Activated T-helper 2 cell treated with anti-CD3 and anti-CD28 coated beads, Interferon-gamma antibody, Interleukin-2, Interleukin-4, amounts not matched to agents 10 μg/mL and 5 μg/mL and 100 μg/mL, durations not matched to agents 14 hours and 24 hours and 36 hours (primary cell): ENCODE measurements around the gene SRGAP3. TPM values are rescaled to one million over a fixed set of nuclear protein-coding genes. Genes with fewer than 3 reads are reported as not detected.

Experiments used
- DNase-seq: peaks from one replicate; pipeline ENCODE4 v3.0.0; 2021; ENCODE audit warnings: low spot score
- H3K27ac Mint-ChIP-seq: one replicate; pipeline ENCODE4 v1.8.0; 2021; ENCODE audit warnings: mixed read lengths
- H3K27me3 Mint-ChIP-seq: one replicate; pipeline ENCODE4 v1.8.0; 2021; ENCODE audit warnings: low read depth, mixed read lengths
- H3K36me3 Mint-ChIP-seq: one replicate; pipeline ENCODE4 v1.8.0; 2021; ENCODE audit warnings: low read depth, mixed read lengths
- H3K4me1 Mint-ChIP-seq: one replicate; pipeline ENCODE4 v1.8.0; 2021; ENCODE audit warnings: low read depth, mixed read lengths
- H3K4me3 Mint-ChIP-seq: one replicate; pipeline ENCODE4 v1.8.0; 2021; ENCODE audit warnings: low read depth, mild to moderate bottlenecking, moderate library complexity, mixed read lengths
- H3K9me3 Mint-ChIP-seq: one replicate; pipeline ENCODE4 v1.8.0; 2021; ENCODE audit warnings: mixed read lengths
- intact Hi-C: fragments of 100-400 bp; cut with micrococcal nuclease; formaldehyde crosslinking; loops from one replicate; pipeline ENCODE4 v1.15.1; 2023
- total RNA-seq: library from RNA; stranded (reverse); gene quantifications from 2 replicates; pipeline ENCODE4 v1.2.3, GENCODE V29; 2022

Gene SRGAP3
- total RNA-seq, 1 donor from 2014 or later = 0.71 TPM

GRCh38 chr3:8954938-8955763, 294.3 kb downstream of the SRGAP3 start:
- Mint-ChIP-seq H3K27me3 (no peaks in the 10 kb centered on the region), H3K4me1 (peaks cover 25% of the 10 kb centered on the region), H3K27ac (no peak overlapping the region), H3K4me3 (no peak overlapping the region), H3K9me3 (no peaks in the 10 kb centered on the region), H3K36me3 (peaks cover 42% of the 10 kb centered on the region)
- intact Hi-C loops = no loop called here
- no peak for DNase-seq

DNA sequence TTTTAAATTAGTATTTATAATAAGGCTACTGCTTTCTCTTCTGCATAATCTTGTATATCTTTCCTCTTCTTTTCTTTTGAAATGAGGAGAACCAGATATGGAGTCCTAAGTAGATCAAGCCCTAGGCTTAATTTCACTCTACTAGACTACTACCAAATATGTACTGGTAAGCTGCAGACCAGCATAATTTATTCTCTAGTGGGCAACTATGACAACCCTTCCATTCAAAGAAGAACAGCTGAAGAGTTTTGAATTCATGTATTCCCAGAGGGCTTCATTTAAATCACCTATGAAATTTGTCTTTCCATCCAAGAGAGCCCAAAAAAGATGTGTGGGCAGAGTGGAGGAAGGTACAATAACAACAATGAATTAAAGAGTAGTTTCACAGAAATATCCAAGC, 296.1 kb downstream of the SRGAP3 start:
- intact Hi-C loops = no loop called here
- peaks cover 25% of the 10 kb centered on the region for H3K36me3 Mint-ChIP-seq
- no peak overlapping the region for H3K4me3 Mint-ChIP-seq
- H3K9me3 Mint-ChIP-seq = no peaks in the 10 kb centered on the region
- H3K27me3 Mint-ChIP-seq = no peaks in the 10 kb centered on the region
- no peak overlapping the region for H3K27ac Mint-ChIP-seq
- DNase-seq = no peak
- H3K4me1 Mint-ChIP-seq = peaks cover 18% of the 10 kb centered on the region

- intact Hi-C loops = no loop called here
- no peak overlapping the region for H3K4me3 Mint-ChIP-seq
- H3K36me3 Mint-ChIP-seq = peaks cover 28% of the 10 kb centered on the region
- DNase-seq = no peak
- no peak overlapping the region for H3K27ac Mint-ChIP-seq
- peaks cover 16% of the 10 kb centered on the region for H3K4me1 Mint-ChIP-seq
- no peaks in the 10 kb centered on the region for H3K9me3 Mint-ChIP-seq
- H3K27me3 Mint-ChIP-seq = no peaks in the 10 kb centered on the region
These were observed 297.3 kb downstream of the SRGAP3 start for GRCh38 chr3:8952130-8952529.

DNA sequence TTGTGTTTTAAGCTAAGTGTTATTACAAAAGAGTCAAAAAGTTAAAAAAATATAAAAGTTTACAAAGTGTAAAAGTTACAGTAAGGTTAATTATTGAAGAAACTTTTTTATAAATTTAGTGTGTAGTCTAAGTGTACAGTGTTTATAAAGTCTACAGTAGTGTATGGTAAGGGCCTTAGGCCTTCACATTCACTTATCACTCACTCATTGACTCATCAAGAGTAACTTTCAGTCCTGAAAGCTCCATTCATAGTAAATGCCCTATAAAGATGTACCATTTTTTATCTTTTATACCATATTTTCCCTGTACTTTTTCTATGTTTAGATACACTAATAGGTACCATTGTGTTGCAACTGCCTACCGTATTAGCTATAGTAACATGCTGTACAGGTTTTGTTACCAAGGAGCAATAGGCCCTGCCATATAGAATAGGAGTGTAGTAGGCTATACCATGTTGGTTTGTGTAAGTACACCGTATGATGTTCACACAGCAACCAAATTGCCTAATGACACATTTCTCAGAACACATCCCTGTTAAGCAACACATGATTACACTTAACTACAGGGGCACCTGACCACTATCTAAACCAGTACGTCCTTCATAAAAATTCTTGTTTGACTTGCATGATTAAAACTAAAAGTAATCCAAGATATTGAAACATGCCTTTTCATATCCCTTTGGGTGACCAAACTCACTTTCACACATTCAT, 303.4 kb downstream of the SRGAP3 start:
- no peak overlapping the region for H3K4me3 Mint-ChIP-seq
- intact Hi-C loops = no loop called here
- peaks cover 18% of the 10 kb centered on the region for H3K9me3 Mint-ChIP-seq
- H3K27ac Mint-ChIP-seq = no peak overlapping the region
- peaks cover 63% of the 10 kb centered on the region for H3K36me3 Mint-ChIP-seq
- H3K27me3 Mint-ChIP-seq = no peaks in the 10 kb centered on the region
- no peak for DNase-seq
- peaks cover 6% of the 10 kb centered on the region for H3K4me1 Mint-ChIP-seq

DNA sequence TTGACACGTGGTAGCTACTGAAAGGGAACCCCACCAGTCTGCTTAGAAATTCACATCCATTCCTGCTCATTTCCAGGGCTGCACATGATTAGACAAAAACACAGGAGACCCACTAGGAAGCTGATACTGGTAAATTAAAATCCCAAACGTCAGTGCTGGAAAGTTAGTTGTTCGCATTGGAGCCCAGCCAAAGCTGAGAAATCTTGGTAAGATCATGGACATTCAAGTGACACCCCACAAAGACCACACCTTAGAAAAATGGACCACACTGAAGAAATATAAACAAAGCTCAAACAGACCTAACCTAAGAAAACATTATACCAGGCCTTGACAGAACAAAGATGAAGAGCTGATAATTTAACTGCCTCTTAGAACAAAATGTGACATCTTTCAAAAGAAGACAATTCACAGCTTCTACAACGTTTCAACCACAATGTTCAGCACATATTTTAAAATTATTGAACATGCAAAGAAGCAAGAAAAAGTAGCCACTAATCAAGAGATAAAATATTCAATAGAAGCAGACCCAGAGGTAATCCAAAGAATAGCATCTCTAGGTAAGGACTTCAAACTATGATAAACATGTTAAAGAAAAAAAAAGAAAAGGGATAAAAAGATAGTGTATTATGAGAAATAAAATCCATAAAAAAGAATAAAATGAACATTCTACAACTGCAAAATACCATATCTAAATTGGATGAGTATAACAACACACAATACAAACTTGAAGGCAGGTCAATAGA, 306.5 kb downstream of the SRGAP3 start:
- Mint-ChIP-seq H3K9me3 (peaks cover 18% of the 10 kb centered on the region), H3K36me3 (peaks cover 72% of the 10 kb centered on the region), H3K4me3 (no peak overlapping the region), H3K4me1 (no peaks in the 10 kb centered on the region), H3K27ac (no peak overlapping the region), H3K27me3 (no peaks in the 10 kb centered on the region)
- DNase-seq = no peak
- intact Hi-C loops = no loop called here

DNA sequence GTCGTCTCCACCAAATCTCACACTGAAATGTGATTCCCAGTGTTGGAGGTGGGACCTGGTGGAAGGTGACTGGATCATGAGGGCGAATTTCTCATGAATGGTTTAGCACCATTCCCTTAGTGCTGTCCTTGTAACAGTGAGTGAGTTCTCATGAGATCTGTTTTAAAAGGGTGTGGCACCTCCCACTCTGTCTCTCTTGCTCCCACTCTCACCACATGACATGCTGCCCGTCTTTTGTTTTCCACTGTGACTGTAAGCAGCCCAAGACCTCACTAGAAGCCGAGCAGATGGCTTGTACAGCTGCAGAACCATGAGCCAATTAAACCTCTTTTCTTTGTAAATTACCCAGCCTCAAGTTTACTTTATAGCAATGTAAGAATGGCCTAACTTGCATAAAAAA, 307.3 kb downstream of the SRGAP3 start:
- no peaks in the 10 kb centered on the region for H3K27me3 Mint-ChIP-seq
- no peak overlapping the region for H3K27ac Mint-ChIP-seq
- intact Hi-C loops = no loop called here
- peaks cover 65% of the 10 kb centered on the region for H3K36me3 Mint-ChIP-seq
- no peak for DNase-seq
- H3K4me3 Mint-ChIP-seq = no peak overlapping the region
- H3K9me3 Mint-ChIP-seq = peaks cover 18% of the 10 kb centered on the region
- peaks cover under 1% of the 10 kb centered on the region for H3K4me1 Mint-ChIP-seq

DNA sequence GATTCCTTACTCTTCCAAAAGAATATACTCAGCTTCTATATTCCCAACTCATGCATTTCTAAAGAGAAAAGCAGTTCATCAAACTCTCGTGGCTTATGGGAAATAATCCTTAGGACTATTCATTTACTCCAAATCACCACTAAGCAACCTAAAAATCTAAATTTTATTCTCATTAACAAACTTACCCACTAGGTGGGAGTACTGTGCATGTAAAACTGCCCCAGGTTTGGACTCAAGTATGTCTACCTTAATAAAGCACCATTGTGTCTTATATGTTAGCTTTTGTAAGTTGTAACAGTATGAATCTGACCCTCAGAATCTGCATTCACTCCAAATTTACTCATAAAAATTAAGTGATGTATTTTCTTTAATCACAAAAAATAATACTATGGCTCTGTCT, 311.4 kb downstream of the SRGAP3 start:
- H3K36me3 Mint-ChIP-seq = peaks cover 53% of the 10 kb centered on the region
- H3K27me3 Mint-ChIP-seq = no peaks in the 10 kb centered on the region
- no peak overlapping the region for H3K4me3 Mint-ChIP-seq
- intact Hi-C loops = no loop called here
- DNase-seq = no peak
- H3K4me1 Mint-ChIP-seq = peaks cover 2% of the 10 kb centered on the region
- no peak overlapping the region for H3K27ac Mint-ChIP-seq
- H3K9me3 Mint-ChIP-seq = peaks cover 5% of the 10 kb centered on the region

DNA sequence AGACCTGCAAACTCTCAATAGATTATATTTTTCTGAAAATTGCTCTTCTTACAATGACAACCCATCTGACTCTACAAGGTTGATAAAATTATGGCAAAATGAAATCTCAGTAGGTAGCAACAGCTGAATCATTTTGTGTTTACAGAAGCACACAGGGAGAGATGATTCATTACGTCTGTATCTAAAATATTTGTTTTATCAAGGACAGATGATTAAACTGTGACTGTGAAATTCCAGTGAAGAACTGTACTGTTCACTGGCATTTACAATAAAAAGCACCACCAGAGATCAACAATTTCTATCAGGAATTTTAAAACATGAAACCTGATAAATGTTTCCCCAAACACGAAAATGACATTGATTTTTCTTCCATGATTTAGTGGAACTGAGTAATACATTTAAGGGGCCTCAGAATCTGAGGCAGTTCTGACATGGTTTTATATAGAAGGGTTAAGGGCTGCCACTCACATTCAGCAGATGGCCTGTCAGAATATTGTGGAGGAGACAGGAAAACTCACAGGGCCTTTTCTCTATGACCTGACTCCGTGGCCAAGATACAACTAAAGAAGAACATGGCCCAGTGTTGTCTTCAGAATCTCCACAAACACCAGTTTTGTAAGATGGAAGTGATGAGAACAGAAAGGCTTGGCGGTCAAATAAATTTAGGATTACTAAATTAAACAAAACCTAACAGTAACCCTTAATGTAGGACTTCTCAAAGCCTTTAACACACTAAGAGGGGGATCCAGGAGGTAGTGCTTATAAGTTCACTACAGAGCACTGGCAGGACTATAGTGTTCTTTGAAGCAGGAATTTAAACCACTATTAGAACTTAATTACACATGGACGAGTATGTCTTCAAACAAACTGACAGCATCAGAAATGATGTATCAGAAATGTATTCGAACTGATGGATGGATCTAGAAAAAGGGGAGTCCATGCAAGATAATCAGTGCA, 312.1 kb downstream of the SRGAP3 start:
- no peaks in the 10 kb centered on the region for H3K27me3 Mint-ChIP-seq
- no peak for DNase-seq
- H3K4me3 Mint-ChIP-seq = no peak overlapping the region
- H3K9me3 Mint-ChIP-seq = no peaks in the 10 kb centered on the region
- intact Hi-C loops = no loop called here
- H3K27ac Mint-ChIP-seq = no peak overlapping the region
- peaks cover 46% of the 10 kb centered on the region for H3K36me3 Mint-ChIP-seq
- peaks cover 2% of the 10 kb centered on the region for H3K4me1 Mint-ChIP-seq

- intact Hi-C loops = no loop called here
- Mint-ChIP-seq H3K4me1 (peaks cover 5% of the 10 kb centered on the region), H3K27me3 (no peaks in the 10 kb centered on the region), H3K4me3 (no peak overlapping the region), H3K9me3 (no peaks in the 10 kb centered on the region), H3K36me3 (peaks cover 33% of the 10 kb centered on the region), H3K27ac (no peak overlapping the region)
- no peak for DNase-seq
These were observed 316.9 kb downstream of the SRGAP3 start for GRCh38 chr3:8932507-8932906.

GRCh38 chr3:8931342-8931741, 318.1 kb downstream of the SRGAP3 start:
- no peak overlapping the region for H3K27ac Mint-ChIP-seq
- H3K4me1 Mint-ChIP-seq = peaks cover 3% of the 10 kb centered on the region
- DNase-seq = no peak
- peaks cover 36% of the 10 kb centered on the region for H3K36me3 Mint-ChIP-seq
- intact Hi-C loops = no loop called here
- H3K4me3 Mint-ChIP-seq = no peak overlapping the region
- H3K27me3 Mint-ChIP-seq = no peaks in the 10 kb centered on the region
- no peaks in the 10 kb centered on the region for H3K9me3 Mint-ChIP-seq
